NCI-H446 treated with DMSO at 0.1 percent for 48 hours (cell line): ENCODE measurements around the gene TUB.

ENCODE experiments used
- DNase-seq: peaks from one replicate; lab custom pipeline; 2025; lab: John Stamatoyannopoulos, UW

TUB gene

DNA sequence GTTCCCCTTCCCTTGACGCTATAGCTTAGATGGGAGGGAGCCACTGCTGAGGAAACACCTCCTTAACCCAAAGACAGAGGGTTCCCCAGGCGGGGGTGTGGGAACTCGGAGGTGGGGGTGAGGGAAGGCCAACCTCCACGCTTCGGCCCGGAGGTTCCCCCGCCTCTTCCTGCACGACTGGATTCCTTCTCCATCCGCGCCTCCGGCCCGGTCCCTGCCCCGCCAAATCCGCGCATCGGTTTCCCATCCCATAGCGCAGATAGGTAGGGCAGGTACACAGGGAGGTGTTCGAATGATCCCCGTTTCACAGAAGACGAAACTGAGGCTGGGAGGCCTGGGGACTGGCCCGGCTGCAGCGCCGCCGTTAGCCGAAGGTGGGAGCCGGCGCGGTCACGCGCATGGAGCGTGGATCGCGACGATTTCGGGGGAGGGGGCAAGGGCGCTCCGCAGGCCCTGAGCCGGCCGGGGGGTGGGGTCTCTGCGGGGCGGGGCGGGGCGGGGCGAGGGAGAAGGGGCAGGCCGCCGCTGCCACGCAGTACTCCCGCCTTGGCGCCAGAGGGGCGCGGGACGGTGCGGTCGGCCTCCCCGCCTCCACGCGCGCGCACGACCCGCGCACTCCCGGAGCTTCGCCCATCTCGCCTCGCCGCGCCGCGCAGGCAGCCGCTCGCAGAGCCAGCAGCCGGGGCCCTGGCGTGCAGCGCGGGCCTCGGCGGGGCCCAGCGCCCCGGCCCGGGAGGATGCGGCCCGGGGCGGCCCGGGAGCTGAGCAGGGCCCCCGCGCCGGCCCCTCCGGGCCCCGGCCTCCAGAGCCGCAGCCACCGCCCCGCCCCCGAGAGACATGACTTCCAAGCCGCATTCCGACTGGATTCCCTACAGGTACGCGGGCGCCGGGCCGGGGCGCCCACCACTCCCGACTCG lies at the start of gene TUB:
Gene TUB, plus strand, starts transcription at position 538 of the 917 bp plus-strand sequence. Its CDS starts 300 bp downstream, at position 838.
- peak; percentile 38 for DNase-seq

DNA sequence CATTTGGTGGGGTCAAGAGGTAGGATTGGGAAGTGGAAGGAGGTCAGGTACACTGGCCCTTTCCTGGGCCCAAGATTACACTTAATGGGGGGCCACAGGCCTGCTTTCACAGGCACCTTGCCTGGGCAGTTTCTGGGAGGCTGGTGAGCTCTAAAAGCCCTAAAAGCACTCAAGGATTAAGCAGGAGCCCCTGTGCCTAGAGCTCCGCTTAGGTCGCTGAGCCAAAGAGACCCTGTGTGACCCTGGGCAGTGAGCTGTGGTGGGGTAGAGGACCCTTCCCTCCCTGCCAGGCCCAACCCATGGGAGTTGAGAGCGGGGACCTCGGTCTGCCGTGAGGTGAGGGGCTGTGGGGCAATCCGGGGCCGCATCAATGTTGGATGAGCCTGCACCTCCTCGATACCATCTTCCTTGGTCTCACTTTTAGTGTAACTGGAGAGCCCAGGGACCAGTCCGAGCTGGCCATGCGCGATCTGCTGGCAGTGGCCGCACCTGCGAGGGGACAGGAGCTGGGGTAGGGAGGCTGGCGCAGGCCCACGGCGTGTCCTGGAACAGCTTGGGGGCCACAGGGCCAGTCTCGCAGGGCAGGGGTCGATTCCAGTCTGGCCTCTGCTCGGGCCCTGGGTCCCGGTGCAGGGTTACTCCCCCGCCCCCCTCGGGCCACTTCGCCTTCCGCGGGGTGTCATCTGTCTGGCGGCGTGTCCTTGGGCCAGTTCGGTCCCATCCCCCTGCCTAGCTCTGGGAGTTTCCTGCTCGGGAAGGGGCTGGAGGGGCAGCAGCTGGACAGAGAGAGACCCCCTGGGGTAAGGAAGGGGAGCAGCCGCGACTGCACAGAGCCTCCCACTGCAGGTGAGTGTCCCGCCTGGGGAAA lies 49.5 kb upstream of the TUB start:
- DNase-seq: no peak

- no peak for DNase-seq
These were observed 48.9 kb upstream of the TUB start for GRCh38 chr11:8032122-8032521.

- DNase-seq: no peak
These were observed 48.3 kb upstream of the TUB start for GRCh38 chr11:8032576-8033304.

- peak; percentile 54 for DNase-seq
These were observed 47.5 kb upstream of the TUB start for GRCh38 chr11:8033305-8034105.

DNA sequence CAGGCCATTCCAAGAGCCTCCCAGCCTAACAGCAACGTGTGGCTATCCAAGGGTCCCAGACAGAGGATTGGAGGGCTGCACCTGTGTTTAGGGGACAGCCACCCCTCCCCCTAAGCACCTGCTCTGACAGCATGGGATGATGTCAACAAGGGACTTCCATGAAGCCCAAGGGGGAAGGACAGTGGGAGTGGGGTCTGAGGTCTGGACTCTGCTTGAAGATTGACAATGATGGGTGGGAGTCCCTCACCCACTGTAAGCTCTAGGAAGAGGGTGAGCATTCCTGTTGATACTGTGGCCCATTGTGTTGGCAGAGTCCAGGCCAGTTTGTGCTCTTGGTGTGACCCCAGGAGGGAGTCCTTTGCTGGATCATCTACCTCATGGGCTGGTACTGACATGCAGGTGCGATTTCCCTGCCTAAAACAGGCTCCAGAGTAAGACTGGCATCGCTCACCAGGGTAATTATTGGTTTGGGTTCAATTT lies 46.9 kb upstream of the TUB start:
- no peak for DNase-seq

DNA sequence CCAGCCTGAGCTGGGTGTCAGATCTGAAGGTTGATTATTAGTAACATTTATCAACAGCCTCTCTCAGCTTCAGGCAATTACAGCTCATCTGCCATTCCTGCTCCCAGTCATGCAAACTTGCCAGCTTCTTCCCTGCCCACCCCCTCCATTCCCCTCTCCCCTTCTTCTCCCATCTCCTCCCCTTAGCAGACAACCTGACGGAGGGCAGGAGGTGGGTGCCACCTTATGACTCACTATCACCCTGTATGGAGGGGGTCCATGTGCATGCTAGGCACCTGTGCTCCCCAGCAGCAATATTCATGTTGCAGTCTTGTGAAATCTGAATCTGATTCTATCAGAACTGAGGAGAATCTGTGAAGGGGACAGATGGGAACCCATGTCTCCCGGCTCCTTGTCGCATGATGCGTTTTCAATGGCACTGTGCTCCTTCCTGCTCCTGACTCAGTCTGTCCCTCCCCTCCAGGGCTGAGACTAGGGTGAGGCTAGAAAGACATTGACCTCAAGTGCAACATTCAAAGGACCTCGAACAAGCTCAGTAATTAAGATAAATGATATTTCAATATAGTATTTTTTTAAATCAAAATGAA lies 46.3 kb upstream of the TUB start:
- DNase-seq: no peak

DNA sequence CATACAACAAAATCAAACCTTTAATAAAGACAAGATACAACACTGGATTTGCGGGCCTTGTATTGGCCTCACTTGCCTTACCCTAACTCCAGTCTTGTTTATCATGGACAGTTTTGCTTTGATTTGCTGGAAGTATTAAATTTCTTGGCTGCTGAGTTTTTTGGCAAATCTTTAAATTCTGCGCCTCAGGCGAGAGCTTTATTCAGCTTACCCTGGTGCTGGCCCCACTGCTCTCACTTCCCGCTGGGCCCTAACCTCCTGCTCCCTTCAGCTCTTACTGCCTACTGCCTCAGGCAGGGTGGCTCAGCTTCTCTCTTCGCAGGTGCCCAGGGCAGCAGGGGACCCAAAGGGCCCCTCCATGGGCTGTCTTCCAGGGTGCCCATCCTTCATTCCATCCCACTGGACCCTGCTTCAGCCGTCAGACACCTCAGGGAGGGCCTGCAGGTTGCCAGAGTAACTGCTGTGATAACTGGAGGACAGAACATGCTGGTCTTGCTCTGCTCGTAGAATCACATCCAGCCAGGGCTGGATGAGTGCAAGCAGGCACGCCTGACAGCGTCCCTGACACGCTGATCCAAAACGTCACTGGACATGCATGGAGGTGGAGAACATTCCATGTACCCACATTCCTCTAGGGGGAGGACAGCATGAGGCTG lies 45.7 kb upstream of the TUB start:
- DNase-seq: no peak

- no peak for DNase-seq
These were observed 44.8 kb upstream of the TUB start for GRCh38 chr11:8036002-8036802.

DNA sequence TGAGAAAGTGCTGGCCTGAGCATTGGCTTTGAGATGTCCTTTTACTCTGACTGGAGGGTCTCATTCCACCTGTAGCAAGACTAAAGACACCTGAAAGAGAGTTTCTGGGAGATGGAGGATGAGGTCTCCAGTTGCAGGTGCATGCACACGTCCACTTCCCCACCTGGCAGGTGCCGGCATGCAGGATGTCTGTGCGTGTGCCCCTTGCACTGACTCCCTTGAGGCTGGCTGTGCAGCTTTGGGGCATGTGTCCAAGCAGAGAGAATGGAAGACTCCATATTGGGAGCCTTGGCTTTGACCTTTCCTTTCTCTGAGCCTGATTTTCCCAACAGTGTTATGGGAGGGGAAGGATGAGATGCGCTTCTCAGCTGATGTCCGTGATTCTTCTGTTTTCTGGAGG lies 44.0 kb upstream of the TUB start:
- no peak for DNase-seq

- DNase-seq: no peak
These were observed 42.6 kb upstream of the TUB start for GRCh38 chr11:8038393-8038792.

DNA sequence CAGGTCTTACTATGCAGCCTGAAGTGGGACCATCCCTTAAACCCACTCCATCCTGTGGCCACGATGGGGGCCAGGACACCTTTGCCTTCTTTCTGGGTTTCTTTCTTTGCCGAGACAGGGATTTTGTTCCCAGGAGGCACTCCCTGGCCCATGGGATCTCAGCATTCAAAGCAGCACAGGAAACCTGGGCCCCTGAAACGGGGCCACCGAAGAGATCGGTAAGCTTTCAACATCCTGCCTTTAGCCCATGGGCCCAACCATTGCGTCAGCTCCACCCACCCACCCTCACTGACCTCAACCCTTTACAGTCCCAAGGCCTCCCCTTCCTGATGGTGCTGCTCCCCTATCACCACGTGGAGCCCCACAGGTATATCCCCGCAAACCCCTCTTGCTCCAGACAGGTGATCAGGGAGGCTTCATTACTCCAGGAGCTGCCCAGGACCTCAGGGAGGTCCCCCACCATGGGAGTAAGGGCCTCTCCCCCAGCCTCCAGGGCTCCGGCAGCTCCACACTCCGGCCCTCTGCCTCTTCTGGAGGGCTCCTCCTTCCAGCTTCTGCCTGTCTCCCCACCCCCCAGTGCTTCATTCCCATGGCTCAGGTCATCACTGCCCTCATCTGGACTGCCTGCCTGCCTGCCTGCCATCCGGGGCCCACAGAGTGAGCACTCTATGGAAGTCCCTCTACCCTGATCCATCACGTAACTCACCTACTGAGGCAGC lies 42.0 kb upstream of the TUB start:
- DNase-seq: no peak

DNA sequence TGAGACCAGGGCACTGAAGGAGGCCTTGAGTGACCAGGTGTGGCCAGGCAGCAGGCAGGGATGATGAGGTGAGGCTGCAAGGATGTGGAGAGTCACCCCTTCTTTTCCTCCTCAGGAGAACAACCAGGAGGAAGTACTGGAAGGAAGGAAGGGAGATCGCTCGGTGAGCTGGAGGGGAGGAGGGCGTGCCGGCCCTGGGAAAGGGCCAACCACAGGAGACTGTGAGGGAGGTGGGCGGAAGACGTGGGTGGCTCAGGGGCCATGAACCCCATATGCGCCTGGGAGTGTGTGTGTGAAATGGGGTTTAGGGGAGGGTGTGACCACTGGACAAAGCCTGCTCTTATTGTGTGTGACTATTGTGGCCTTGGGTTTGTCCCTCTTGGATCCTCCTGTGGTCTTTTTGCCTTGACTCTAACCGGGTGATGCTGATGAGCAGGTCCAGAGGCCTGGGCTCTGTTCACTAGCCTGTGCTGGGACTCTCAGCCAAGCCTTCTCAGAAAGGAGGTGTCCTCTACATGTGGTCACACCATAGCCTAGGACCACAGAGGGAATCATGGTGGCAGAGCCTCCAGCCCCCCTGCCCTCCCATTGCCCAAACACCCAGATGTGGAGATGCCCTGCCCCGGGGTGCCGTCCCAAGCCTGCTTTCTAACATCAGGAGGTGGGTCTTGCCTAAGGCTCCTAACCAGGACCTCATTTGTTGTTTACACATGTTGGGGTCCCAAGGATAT lies 41.3 kb upstream of the TUB start:
- DNase-seq: no peak

GRCh38 chr11:8040261-8040920 lies 40.6 kb upstream of the TUB start:
- DNase-seq: no peak

DNA sequence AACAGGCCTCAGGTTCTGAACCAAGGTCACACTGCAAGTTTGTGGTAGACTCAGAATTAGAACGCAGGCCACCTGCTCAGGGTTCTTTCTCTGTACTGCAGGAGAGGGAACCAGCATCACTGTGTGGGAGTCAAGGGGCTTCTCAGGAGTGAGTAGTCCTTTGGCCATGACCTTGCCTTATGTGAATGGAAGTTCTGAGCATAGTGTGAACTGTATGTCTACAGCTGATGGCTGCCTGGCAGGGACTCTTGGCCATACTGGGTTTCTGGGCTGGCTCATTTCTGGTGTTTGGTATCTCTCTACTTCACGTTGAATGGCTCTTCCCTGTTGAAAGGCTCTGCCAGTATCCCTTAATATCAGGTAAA lies 40.1 kb upstream of the TUB start:
- no peak for DNase-seq

DNA sequence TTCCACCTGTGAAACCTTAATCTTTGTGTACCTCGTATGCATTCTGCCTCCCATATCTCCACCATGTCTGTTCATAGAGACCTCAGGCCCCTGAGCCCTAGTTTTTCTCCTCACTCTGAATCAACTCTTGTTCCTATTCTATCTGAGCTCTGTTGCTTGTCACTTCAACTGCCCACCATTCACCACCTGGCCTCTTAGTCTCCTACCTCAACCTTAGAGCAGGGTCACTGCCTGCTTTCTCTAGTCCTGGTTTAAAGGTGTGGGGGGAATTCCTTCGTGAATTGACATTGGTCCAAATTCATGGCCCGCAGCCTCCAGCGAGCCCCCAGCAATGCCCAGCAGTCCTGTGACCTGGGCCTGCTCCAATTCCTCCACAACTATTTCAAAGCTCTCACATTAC lies 39.4 kb upstream of the TUB start:
- no peak for DNase-seq

- no peak for DNase-seq
These were observed 37.3 kb upstream of the TUB start for GRCh38 chr11:8043756-8044155.

- no peak for DNase-seq
These were observed 35.2 kb upstream of the TUB start for GRCh38 chr11:8045839-8046238.
